NCI-H82 treated with DMSO at 0.1 percent for 48 hours (cell line): Measurements from ENCODE around the gene HSH2D.
A peak's percentile ranks its signal among the peaks of the same experiment; 100 is the strongest.

Experiments used
- DNase-seq: peaks from one replicate; lab custom pipeline; 2025; ENCODE audit not compliant: unreplicated experiment; lab: John Stamatoyannopoulos, UW

The HSH2D gene

GRCh38 chr19:16191216-16191908, 47.9 kb downstream of the HSH2D start:
- no peak for DNase-seq

- no peak for DNase-seq
Measured at GRCh38 chr19:16193466-16193865, 50.0 kb downstream of the HSH2D start.

- DNase-seq: no peak
Measured at GRCh38 chr19:16197188-16197621, 53.7 kb downstream of the HSH2D start.

- peak; percentile 97 for DNase-seq
Measured at GRCh38 chr19:16197622-16198369, 54.3 kb downstream of the HSH2D start, which contains the start of gene AP1M1. AP1M1 (plus strand) TSS chr19:16197911; CDS start chr19:16198027, 116 bp downstream.

- DNase-seq: no peak
Measured at GRCh38 chr19:16198370-16198651, 54.8 kb downstream of the HSH2D start.

- DNase-seq: no peak
Measured at GRCh38 chr19:16199275-16199932, 55.9 kb downstream of the HSH2D start.

GRCh38 chr19:16200038-16201010, 56.8 kb downstream of the HSH2D start:
- DNase-seq: no peak

- no peak for DNase-seq
Measured at GRCh38 chr19:16201011-16201391, 57.5 kb downstream of the HSH2D start.

- DNase-seq: no peak
Measured at GRCh38 chr19:16202320-16203255, 59.1 kb downstream of the HSH2D start.

- no peak for DNase-seq
Measured at GRCh38 chr19:16203256-16204004, 59.9 kb downstream of the HSH2D start.

- no peak for DNase-seq
Measured at GRCh38 chr19:16204005-16204294, 60.5 kb downstream of the HSH2D start.

- no peak for DNase-seq
Measured at GRCh38 chr19:16205205-16206045, 61.9 kb downstream of the HSH2D start.

- no peak for DNase-seq
Measured at GRCh38 chr19:16206046-16206605, 62.6 kb downstream of the HSH2D start.

GRCh38 chr19:16206637-16207036, 63.2 kb downstream of the HSH2D start:
- no peak for DNase-seq

- DNase-seq: no peak
Measured at GRCh38 chr19:16207063-16207462, 63.6 kb downstream of the HSH2D start.

- DNase-seq: no peak
Measured at GRCh38 chr19:16207490-16208025, 64.1 kb downstream of the HSH2D start.
